HepG2 (cell line): ENCODE results near the gene PDK1. TPM values are rescaled to one million over a fixed set of nuclear protein-coding genes. Genes with fewer than 3 reads are reported as not detected.

Source experiments
- ATAC-seq: fragments of 200-7000 bp; cut with Tn5 transposase; 3 replicates; pipeline ENCODE4 v1.9.1; 2020; ENCODE audit warnings: mild to moderate bottlenecking, moderate library complexity
- BruUV-seq: library from RNA; stranded (reverse); fragments of 400-500 nt; replicated peaks from 2 replicates; lab custom pipeline; 2021; lab: Mats Ljungman, UMichigan
- CTCF ChIA-PET: fragments of 300-600 bp; formaldehyde crosslinking; extraction: SDS; loops from one replicate; lab custom pipeline; 2021; ENCODE audit warnings: low total read pairs, inconsistent platforms, low intra/inter-chr PET ratio; lab: Yijun Ruan, JAX
- POLR2A ChIA-PET: fragments of 350-600 bp; sonication (Branson Sonifier 250); formaldehyde crosslinking; loops from one replicate; lab custom pipeline; 2020; ENCODE audit warnings: antibody characterized with exemption, inconsistent platforms; lab: Yijun Ruan, JAX
- DNase-seq: peaks from one replicate; pipeline ENCODE4 v3.0.0-alpha.2; 2015; ENCODE audit warnings: low spot score
- FAIRE-seq: peaks from 3 replicates; lab custom pipeline; 2011; peaks lifted over from hg19 to GRCh38; lab: Jason Lieb, UNC
- H2AFZ ChIP-seq: one replicate; pipeline ENCODE4 v1.6.1; 2011; ENCODE audit warnings: low read length, inconsistent platforms
- H3K27ac ChIP-seq: fragments of 300-600 bp; 3 replicates; pipeline ENCODE4 v1.8.0; 2011; ENCODE audit warnings: mixed run types, mild to moderate bottlenecking, mixed read lengths, low read length, inconsistent platforms; ENCODE audit not compliant: insufficient read depth; ENCODE audit errors: extremely low read length
- H3K27me3 ChIP-seq, 2 experiments: fragments of 200-600 bp in 1 of 2; 2 replicates in 1 of 2; 3 replicates in 1 of 2; pipeline versions ENCODE4 v1.6.0 to v1.8.0; 2011; ENCODE audit warnings: low read length in 2 of 2, mild to moderate bottlenecking in 2 of 2, moderate library complexity in 2 of 2, inconsistent platforms in 1 of 2; ENCODE audit not compliant: insufficient read depth in 2 of 2, control insufficient read depth in 1 of 2
- H3K36me3 ChIP-seq, 2 experiments: fragments of 200-600 bp in 1 of 2; replicated peaks in 1 of 2; 2 replicates in 1 of 2; 3 replicates in 1 of 2; pipeline versions ENCODE4 v1.5.1 to v1.8.0; 2011; ENCODE audit warnings: low read length in 2 of 2, inconsistent platforms in 1 of 2; ENCODE audit not compliant: insufficient read depth in 2 of 2, control insufficient read depth in 1 of 2
- H3K4me1 ChIP-seq: 2 replicates; pipeline ENCODE4 v1.5.1; 2012; ENCODE audit warnings: low read length, inconsistent platforms; ENCODE audit not compliant: insufficient read depth
- H3K4me2 ChIP-seq: 2 replicates; pipeline ENCODE4 v1.6.0; 2011; ENCODE audit warnings: low read depth, low read length, inconsistent platforms
- H3K4me3 ChIP-seq, 3 experiments: fragments of 200-600 bp in 1 of 3; sonication (generic), shearing (Covaris generic) in 1 of 3; replicated peaks in 1 of 3; 2 replicates each; pipeline ENCODE4 v1.5.1; 2011 to 2016; ENCODE audit warnings: low read length in 3 of 3, inconsistent platforms in 2 of 3, low read depth in 2 of 3, mild to moderate bottlenecking in 2 of 3, control low read depth in 1 of 3, mixed read lengths in 1 of 3; ENCODE audit not compliant: insufficient read depth in 1 of 3
- H3K79me2 ChIP-seq: one replicate; pipeline ENCODE4 v1.6.1; 2011; ENCODE audit warnings: low read length, inconsistent platforms; ENCODE audit not compliant: insufficient read depth
- H3K9ac ChIP-seq: 2 replicates; pipeline ENCODE4 v1.6.0; 2011; ENCODE audit warnings: mild to moderate bottlenecking, low read depth, low read length, inconsistent platforms; ENCODE audit not compliant: insufficient read depth
- H3K9me3 ChIP-seq: 2 replicates; pipeline ENCODE4 v1.5.1; 2012; ENCODE audit warnings: mild to moderate bottlenecking, low read length
- H4K20me1 ChIP-seq: 2 replicates; pipeline ENCODE4 v1.6.0; 2011; ENCODE audit warnings: inconsistent platforms, mild to moderate bottlenecking, low read length, moderate library complexity; ENCODE audit not compliant: insufficient read depth
- ESRRA ChIP-seq: sonication (generic); formaldehyde crosslinking; IDR thresholded peaks from 2 replicates; pipeline ENCODE4 v1.5.1; 2020; ENCODE audit warnings: mild to moderate bottlenecking, low read depth, missing genetic modification reagents
- GPN1 ChIP-seq: sonication (generic); formaldehyde crosslinking; IDR thresholded peaks from 2 replicates; pipeline ENCODE4 v1.5.1; 2020; ENCODE audit warnings: missing genetic modification reagents, borderline replicate concordance
- IRX3 ChIP-seq: sonication (generic); formaldehyde crosslinking; IDR thresholded peaks from 2 replicates; pipeline ENCODE4 v1.8.1; 2023; ENCODE audit warnings: mild to moderate bottlenecking, low read depth, missing genetic modification reagents, borderline replicate concordance
- PHF20 ChIP-seq: sonication (generic); formaldehyde crosslinking; IDR thresholded peaks from 2 replicates; pipeline ENCODE4 v1.5.0; 2020; ENCODE audit warnings: mild to moderate bottlenecking, missing genetic modification reagents
- SMAD9 ChIP-seq: sonication (generic); formaldehyde crosslinking; IDR thresholded peaks from 2 replicates; pipeline ENCODE4 v1.5.1; 2020; ENCODE audit warnings: mild to moderate bottlenecking, missing genetic modification reagents
- ZFP36 ChIP-seq: fragments of 150-350 bp; IDR thresholded peaks from 2 replicates; pipeline ENCODE4 v1.6.1; 2018; ENCODE audit warnings: borderline replicate concordance, low read length, low read depth; ENCODE audit not compliant: partially characterized antibody
- ZNF615 ChIP-seq: sonication (generic); formaldehyde crosslinking; IDR thresholded peaks from 2 replicates; pipeline ENCODE4 v1.5.0; 2020; ENCODE audit warnings: mild to moderate bottlenecking, missing genetic modification reagents, borderline replicate concordance
- ZNF784 ChIP-seq: sonication (generic); formaldehyde crosslinking; IDR thresholded peaks from 2 replicates; pipeline ENCODE4 v1.5.1; 2020; ENCODE audit warnings: missing genetic modification reagents, mild to moderate bottlenecking, borderline replicate concordance
- WGBS: methylation state at CpG from one replicate; pipeline ENCODE4 v1.1.6; 2017; ENCODE audit warnings: low lambda C conversion rate; 5-methylcytosine and 5-hydroxymethylcytosine counted together
- in situ Hi-C: cut with HindIII; loops from 2 replicates; pipeline ENCODE4 v1.10.0; 2017; ENCODE audit warnings: low pct_unique_long_range_greater_than_20kb; ENCODE audit not compliant: extremely low pct_ligation_motif_present
- intact Hi-C: fragments of 100-400 bp; cut with micrococcal nuclease; formaldehyde crosslinking; loops from one replicate; pipeline ENCODE4 v1.10.0; 2022; ENCODE audit not compliant: unreplicated experiment
- polyA plus RNA-seq, 8 experiments: library from polyadenylated mRNA; depleted of rRNA in 3 of 8; stranded (reverse) in 7 of 8; unstranded in 1 of 8; fragments of >200 nt; fragmentation: Illumina TruSeq in 4 of 8; extraction: Trizol in 4 of 8; gene quantifications; 2 replicates each; pipeline versions ENCODE4 v1.2.1 to v1.2.3, GENCODE V29; 2011 to 2016; ENCODE audit warnings: low read depth in 4 of 8, missing spikeins in 1 of 8, mixed read lengths in 1 of 8; ENCODE audit not compliant: insufficient read depth in 1 of 8
- total RNA-seq, 5 experiments: library from RNA; depleted of rRNA; stranded (reverse); fragments of >200 nt; fragmentation: Illumina TruSeq; extraction: Trizol; gene quantifications; 2 replicates each; pipeline ENCODE4 v1.2.3, GENCODE V29; 2016; ENCODE audit warnings: low read depth in 1 of 5

PDK1 gene
- total and polyA plus RNA-seq, 2 of the 13 experiments (the other 11 are each of a cell fraction or from before 2014, with no cell fraction given): 11.9 to 96.9 TPM

- Histone ChIP-seq H3K79me2 (no peaks in the 10 kb centered on the region), H3K36me3 (peaks cover 0 to 1% of the 10 kb centered on the region in 2 experiments; a peak in 1 of 5 replicates), H3K4me2 (no peak overlapping the region), H3K4me3 (no peak overlapping the region), H2AFZ (no peak overlapping the region), H3K4me1 (no peaks in the 10 kb centered on the region), H3K9me3 (no peaks in the 10 kb centered on the region), H3K27ac (no peak overlapping the region), H3K9ac (no peak overlapping the region), H4K20me1 (no peaks in the 10 kb centered on the region), H3K27me3 (no peaks in the 10 kb centered on the region)
- POLR2A ChIA-PET: no interaction called here
- BruUV-seq: no TSS peak
- ATAC-seq: no peak
- DNase-seq: no peak
- intact Hi-C loops: no loop called here
- in situ Hi-C loops: no loop called here
- WGBS: 78% methylated on average over 3 of the region's 3 CpGs
- TF ChIP-seq ZNF784 (CRISPR knock-in tag) (no peak), GPN1 (CRISPR knock-in tag) (no peak)
- FAIRE-seq: no peak
- CTCF ChIA-PET: no interaction called here
Observed at GRCh38 chr2:172634477-172634876, 78.6 kb downstream of the PDK1 start.

DNA sequence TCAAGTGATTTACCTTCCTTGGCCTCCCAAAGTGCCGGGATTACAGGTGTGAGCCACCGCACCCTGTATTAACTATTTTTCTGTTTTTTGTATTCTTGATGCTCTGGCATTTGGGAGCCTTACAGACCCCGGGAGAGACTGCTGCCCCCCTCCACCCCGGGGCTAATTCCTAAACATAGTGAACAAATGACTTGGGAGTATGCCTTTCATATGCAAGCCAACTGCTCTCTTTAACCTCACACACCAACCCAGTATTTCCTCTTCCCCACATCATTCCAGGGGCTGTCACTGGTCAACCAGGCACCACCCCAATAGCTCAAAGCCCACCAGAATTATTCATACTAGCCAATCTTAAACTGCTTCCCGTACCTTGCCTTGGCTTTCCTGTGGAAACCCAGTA, 79.7 kb downstream of the PDK1 start:
- intact Hi-C loops: no loop called here

More for the DNA sequence above, 79.7 kb downstream of the PDK1 start:
- no peak for ATAC-seq
- H3K27ac ChIP-seq: no peak overlapping the region
- no peak overlapping the region for H3K4me3 ChIP-seq
- WGBS: 81% methylated on average over 5 of the region's 5 CpGs
- POLR2A ChIA-PET: no interaction called here
- H3K36me3 ChIP-seq: no peaks in the 10 kb centered on the region
- CTCF ChIA-PET: no interaction called here
- no peaks in the 10 kb centered on the region for H3K27me3 ChIP-seq
- FAIRE-seq: no peak
- in situ Hi-C loops: no loop called here
- no peaks in the 10 kb centered on the region for H3K79me2 ChIP-seq
- no peak for DNase-seq
- no peaks in the 10 kb centered on the region for H3K9me3 ChIP-seq
- H2AFZ ChIP-seq: no peak overlapping the region
- no peaks in the 10 kb centered on the region for H4K20me1 ChIP-seq
- TF ChIP-seq PHF20 (CRISPR knock-in tag): no peak
- no peak for TF ChIP-seq SMAD9
- no peak for TF ChIP-seq ZFP36
- TF ChIP-seq IRX3 (CRISPR knock-in tag): no peak
- no peak for TF ChIP-seq ZNF615 (CRISPR knock-in tag)
- TF ChIP-seq ESRRA (CRISPR knock-in tag): no peak
- H3K9ac ChIP-seq: no peak overlapping the region
- no peaks in the 10 kb centered on the region for H3K4me1 ChIP-seq
- H3K4me2 ChIP-seq: no peak overlapping the region
- BruUV-seq: no TSS peak
